Testis (tissue), 2 donors: ENCODE measurements around the gene PAF1.

Experiments used
- POLR2A ChIP-seq: fragments of 450-650 bp; IDR thresholded peaks from one replicate; pipeline ENCODE4 v1.6.1; 2017; ENCODE audit warnings: antibody characterized with exemption, mild to moderate bottlenecking, moderate library complexity
- TF ChIP-seq, protein P1 (sequence below), 3 experiments: fragments of 450-650 bp in 2 of 3; fragments of 200-600 bp in 1 of 3; sonication (generic) in 1 of 3; IDR thresholded peaks; one replicate each; pipeline ENCODE4 v1.5.1; 2016 to 2019; ENCODE audit warnings: antibody characterized with exemption in 3 of 3, mild to moderate bottlenecking in 2 of 3, moderate library complexity in 1 of 3

DNA sequence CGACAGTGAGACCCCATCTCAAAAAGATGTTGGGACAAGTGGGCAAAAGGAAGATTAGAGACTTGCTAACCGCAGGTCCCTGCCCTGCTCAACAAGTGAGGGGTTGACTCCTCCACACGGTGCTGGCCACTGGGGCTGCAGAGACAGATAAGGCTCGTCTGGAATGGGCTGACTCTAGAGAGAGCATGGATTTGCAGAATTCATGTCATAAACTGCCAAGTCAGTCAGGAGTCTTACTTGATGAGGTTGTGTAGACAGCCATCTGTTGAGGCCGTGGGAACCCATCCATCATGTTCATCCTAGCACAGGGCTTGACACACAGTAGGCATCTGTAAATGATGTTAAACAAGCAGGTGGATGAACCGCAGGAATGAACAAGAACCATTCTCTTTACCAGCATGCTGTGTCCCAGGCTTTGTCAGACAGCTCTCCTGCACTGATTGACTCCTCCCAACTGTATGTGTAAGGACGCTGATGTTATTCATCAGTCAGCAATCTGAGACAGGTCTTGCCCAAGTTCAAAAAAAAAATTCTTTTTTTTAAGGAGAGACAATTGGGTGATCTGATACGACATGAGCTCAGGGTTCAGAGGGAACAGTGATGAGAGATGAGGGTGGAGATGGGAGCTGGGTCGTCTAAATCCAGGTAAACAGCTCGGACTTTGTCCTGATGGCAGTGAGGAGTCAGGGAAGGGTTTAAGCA is 8.8 kb downstream of the PAF1 start:
- TF ChIP-seq, protein P1, sequence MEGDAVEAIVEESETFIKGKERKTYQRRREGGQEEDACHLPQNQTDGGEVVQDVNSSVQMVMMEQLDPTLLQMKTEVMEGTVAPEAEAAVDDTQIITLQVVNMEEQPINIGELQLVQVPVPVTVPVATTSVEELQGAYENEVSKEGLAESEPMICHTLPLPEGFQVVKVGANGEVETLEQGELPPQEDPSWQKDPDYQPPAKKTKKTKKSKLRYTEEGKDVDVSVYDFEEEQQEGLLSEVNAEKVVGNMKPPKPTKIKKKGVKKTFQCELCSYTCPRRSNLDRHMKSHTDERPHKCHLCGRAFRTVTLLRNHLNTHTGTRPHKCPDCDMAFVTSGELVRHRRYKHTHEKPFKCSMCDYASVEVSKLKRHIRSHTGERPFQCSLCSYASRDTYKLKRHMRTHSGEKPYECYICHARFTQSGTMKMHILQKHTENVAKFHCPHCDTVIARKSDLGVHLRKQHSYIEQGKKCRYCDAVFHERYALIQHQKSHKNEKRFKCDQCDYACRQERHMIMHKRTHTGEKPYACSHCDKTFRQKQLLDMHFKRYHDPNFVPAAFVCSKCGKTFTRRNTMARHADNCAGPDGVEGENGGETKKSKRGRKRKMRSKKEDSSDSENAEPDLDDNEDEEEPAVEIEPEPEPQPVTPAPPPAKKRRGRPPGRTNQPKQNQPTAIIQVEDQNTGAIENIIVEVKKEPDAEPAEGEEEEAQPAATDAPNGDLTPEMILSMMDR (IDR thresholded peaks at IDR 0.05): no peak
- no peak for TF ChIP-seq POLR2A
